Midbrain (tissue), 1 donor: Measurements from ENCODE around the gene THOP1.

Experiments
- DNase-seq: peaks from one replicate; lab custom pipeline; 2025; lab: John Stamatoyannopoulos, UW

THOP1 gene

DNA sequence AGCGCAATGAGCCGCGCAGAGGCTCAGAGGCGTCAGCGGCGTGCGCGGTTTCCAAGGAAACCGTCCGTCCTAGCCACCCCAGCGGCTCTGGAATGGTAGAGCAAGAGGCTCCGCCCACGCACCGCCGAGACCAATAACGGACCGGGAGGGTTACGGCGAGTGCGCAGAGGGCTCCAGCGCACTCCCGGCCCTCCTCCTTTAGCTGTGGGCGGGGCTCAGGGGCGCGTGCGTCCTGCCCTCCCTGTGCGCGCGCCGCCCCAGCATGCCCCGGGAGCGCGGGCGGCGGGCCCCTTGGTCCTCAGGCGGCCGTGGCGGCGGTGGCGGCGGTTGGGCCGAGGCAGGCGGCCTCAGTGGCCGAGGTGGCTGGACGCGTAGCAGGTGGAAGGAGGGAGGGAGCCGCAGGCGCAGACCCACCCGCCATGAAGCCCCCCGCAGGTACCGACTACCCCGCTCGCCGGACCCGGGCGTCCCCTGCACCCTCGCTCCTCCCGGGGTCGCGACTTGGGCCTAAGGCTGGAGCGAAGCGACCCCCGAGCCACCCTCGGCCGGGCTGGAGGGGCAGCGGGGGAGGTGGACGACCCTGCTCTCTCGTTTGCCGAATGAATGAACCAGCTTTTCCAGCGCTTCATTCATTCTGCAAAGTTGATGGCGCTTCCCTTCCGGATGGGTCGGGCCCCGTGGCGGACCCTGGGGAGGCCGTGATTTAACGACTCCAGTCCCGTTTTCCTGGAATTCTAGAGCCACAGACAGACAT lies at the start of gene THOP1:
TSS of gene THOP1 (plus strand) at position 260 of the 754 bp plus-strand sequence. CDS start at position 420, 160 bp downstream.
- DNase-seq: peak; percentile 99

DNA sequence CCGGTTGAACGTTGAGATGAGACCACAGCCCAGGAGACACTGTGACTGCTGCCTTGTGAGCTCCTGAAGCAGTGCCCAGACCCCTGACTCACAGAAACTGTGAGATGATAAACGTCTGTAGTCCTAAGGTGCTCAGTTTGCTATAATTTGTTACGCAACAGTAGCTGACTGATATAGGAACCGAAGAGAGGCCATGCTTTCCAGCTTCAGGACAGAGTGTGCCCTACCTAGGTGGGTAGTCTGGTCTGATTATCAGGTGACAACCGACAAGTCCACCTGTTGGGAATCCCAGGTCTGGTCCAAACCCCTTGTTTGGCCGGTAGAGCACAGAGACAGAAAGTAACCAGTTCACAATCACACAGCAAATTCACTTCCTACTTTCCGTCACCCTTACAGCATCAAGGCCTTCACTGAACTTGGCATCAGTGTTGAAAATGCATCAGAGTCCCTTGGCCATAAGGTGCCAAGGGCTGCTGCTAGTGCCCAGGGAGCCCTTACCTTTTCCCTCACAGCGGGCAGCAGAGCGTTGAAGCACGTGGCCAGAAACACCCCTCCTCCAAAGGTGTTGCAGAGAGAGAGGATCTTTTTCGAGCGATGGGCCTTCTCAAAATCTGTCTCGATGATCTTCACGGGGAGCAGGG lies 48.6 kb upstream of the THOP1 start:
- no peak for DNase-seq

DNA sequence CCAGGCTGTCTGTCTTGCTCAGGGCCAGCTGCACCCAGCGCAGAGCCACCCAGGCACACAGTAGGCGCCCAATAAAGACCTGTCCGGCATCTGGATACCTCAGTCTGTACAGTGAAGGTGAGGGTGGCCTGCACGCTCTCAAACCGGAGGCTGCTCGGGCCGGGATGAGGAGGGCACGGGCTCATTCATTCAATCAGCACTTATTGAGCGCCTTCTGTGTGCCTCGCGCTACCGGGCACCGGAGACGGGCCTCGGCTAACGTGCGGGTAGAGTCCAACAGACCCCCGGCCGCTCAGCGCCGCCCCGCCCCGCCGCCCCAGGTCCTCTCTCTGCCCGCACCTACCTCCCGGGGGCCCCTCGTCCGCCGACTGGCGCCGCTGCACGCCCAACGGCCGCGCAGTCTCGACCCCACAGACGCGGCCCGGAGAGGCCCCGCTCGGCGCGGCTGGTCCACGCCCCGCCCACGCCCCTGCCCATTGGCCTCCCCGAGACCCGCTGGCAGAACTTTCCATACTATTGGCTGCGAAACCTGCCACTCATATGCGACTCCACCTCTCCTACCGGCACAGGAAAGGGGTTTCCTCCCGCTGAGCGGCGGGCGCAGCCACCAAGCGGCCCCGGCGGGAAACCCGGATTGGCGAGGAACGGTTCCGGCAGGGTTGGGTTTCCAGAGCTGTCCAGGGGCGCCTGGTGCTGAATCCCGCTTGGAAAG lies 45.5 kb upstream of the THOP1 start, which contains the start of gene SLC39A3:
TSS of gene SLC39A3 (minus strand) at position 416 of the 712 bp plus-strand sequence. CDS start 2,760 bp downstream, outside the sequence.
- peak; percentile 96 for DNase-seq

DNA sequence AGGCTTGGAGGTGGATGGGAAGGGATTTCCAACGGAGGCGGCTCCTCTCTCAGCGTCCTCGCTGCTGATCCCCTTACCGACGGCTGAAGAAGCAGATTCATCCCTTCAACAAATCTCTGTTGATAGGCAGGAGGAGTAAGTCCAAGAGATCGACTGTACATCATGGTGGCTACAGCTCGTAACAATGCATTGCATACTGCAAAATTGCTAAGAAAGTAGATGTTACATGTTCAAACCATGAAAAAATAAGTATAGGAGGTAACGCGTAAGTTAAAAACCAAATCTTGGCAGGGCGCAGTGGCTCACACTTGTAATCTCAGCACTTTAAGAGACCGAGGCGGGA lies 45.0 kb upstream of the THOP1 start:
- no peak for DNase-seq

DNA sequence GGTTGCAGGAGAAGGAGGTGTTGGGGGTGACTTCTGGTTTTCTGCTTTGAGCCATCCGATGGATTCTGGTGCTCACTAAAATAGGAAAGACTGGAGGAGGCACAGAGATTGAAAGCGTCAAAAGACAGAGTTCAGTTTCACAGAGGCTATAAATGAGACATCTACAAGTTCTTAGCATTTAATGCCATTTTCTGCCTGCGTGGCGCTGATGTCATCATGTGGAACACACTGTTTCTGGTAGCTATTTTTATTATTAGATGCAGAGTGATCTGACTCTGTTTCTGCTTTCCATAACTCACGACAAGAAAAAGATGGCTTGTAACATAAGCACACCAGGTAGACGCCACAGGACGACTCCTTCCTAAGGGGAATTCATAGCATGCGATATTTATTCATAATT lies 42.2 kb upstream of the THOP1 start:
- no peak for DNase-seq

DNA sequence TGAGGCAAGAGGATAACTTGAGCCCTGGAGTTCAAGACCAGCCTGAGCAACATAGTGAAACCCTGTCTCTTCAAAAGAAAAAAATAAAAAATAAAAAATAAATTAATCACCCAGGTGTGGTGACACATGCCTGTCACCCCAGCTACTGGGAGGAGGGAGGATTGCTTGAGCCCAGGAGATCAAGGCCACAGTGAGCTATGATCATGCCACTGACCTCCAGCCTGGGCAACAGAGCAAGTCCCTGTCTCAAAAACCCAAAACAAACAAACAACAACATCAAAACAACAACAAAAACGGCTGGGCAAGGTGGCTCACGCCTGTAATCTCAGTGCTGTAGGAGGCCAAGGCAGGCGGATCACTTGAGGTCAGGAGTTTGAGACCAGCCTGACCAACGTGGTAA lies 41.2 kb upstream of the THOP1 start:
- no peak for DNase-seq

DNA sequence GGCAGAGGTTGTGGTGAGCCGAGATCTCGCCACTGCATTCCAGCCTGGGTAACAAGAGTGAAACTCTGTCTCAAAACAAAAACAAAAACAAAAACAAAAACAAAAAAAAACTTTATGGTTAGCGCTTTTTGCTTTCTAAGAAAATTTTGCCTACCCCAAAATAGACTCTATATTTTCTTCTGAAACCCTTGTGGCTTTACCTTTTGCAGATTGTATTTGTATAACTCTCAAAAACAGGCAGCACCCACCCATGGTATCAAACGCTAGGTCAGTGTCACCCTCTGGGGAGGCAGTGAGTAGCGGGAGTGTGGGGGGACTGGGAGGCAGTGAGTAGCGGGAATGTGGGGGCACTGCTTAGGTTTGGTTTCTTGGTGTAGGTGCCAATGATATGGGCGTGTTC lies 38.0 kb upstream of the THOP1 start:
- DNase-seq: no peak

DNA sequence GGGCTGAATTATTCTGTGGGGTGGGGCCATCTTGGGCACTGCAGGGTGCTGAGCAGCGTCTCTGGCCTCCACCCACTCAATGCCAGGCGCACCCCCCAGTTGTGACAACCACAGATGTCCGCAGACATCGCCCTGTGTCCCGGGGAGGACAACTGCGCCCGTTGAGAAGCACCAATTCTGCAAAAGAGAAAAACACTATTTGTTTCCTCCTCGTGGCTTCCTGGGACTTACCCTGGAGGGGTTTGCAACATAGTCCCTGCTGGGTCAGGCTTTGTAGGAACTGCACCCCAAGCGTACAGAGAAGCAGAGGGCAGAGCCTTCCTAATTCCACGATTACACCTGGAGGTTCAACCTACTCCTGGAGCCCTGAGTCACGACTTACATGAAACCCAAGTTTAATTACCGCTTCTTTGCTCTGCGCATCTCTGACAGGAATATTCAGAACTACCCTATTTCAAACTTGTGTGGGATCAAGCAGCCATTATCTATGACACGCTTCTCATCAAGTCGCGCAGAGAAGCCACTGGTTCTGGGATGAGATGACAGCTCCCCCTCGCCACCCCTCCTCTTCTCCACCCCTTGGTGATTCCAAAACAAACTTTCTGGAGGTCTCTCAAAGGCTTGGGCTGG lies 34.4 kb upstream of the THOP1 start:
- no peak for DNase-seq

DNA sequence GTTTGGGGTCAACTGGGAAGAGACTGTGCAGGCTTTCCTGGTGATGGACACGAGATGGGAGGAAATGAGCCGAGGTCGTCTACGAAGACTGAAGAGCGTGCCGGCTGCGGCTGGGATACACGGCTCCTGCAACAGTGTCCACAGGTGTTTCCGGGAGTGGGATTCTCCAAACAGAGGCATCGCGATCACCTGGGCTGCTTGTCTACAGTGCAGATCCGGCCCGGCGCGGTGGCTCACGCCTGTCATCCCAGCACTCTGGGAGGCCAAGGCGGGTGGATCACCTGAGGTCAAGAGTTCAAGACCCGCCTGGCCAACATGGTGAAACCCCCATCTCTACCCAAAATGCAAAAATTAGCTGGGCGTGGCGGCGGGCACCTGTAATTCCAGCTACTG lies 33.9 kb upstream of the THOP1 start:
- no peak for DNase-seq

DNA sequence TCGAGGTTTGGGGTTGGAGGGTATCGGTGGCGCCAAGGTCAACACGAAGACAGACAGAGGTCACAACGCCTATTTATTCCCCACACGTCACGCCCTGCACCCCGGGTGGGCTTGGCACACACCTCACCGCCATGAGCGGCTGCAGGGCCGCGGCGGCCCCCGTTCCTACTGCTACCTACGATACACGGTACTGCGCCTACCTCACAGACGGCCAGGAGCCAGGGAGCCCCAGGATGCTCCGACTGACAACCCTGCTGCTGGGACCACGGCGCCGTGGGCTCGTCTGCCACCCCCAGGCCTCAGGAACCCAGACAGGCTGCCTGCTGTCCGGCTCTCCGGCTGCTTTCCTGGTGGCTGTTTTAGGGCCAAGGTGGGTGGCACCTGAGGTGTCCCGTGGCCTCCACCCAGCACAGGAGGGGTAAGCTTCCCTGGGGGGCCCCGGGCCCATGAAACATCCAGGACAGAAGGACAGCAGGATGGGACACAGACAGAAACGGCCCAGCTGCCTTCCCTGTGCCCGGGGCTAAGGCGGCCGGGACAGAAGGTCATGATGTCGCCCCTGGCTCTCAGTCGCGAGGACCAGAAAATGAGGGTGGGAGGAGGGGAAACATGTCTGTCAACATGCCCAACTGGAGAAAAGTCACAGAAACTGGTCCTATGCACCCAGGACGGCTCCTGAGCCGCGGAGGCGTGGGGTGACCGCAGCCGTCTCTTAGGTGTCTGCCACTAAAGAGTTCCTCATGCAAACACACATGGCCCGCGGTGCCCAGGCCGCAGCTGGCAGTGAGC lies 30.4 kb upstream of the THOP1 start:
- no peak for DNase-seq

DNA sequence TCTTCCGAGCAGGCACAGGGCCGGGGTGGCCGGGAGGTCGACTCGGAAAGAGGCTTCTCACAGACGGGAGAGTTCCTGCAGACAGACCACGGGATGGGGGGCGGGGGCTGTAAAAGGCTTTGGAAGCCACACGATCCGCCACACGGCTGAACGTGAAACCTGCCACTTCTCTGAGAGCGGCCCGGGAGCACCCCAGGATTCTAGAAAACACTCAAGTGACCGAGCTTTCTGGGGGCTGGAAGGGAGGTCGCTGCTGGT lies 29.9 kb upstream of the THOP1 start:
- DNase-seq: no peak

DNA sequence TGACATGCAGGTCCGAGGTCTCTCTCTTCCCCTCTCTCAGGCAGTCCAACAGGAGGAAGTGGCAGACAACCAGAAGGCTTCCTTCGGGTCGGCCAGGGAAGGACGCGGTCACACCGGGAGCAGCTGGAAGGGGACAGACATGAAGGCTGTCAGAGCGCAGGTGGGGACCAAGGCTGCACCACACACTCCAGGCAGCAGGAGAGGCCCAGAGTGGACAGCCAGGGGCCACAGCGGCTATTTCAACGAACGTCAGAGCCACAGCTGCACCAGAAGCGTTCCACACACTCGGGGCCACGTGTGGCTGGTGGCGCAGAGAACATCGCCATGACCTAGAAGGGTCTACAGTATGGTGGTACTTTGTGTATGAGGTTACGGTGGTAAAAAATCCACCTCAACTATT lies 29.5 kb upstream of the THOP1 start:
- no peak for DNase-seq

DNA sequence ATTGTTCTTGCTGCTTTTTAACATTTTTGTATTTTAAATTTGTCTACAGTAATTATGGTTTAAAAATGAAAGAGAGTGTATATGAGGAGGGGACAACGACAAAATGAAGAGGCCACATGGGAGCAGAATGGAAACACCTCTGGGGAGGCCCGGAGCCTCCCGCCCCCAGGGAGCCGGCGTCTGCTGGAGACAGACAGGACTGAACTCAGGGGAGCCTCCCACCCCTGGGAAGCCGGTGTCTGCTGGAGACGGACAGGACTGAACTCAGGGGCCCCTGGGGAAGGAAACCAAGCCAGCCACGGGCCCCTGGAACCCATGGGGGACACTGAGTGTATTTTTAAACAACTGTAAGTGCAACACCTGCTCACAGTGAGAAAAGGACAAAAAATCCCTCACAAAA lies 28.8 kb upstream of the THOP1 start:
- no peak for DNase-seq

DNA sequence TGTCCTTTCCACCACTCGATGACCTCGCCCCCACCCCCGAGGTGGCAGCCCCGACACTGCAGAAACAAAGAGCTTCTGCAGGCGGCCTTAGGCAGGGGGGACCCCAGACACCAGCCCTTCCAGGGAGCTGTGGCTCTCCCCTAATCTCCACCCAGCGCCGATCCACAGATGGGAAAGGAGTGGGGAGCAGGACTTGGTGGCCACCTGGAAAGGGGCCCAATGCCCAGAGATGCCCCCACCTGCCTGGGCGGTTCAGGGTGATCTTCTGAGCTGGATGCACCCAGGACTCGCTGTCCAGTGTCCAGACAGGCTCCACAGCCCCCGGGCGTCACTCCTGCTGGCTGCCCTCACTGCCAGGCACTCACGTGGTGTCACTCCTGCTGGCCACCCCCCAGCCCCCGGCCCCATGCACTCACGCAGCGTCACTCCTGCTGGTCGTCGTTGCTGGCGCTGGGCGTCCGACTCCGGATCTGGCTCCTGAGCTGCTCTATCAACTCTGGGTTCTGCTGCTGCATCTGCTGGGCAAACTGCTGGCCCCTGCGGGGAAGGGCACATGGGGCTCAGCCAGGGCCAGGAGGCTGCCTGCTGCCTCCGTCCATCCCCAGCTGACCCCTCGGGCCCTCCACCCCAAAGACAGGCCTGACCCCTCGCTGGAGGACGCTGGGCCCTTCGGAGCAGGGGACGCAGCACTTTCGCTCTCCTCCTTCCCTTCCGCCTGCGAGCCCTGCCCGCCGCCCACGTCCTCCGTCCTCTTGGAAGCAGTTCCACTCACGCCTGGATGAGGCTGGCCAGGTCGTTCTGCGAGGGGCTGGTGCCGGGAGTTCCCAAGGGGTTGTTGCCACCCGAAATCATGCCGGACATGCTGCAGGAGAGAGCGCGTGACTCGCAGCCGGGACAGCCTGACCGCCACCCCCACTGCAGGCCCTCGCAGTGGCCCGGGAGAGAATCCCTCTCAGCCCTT lies 28.1 kb upstream of the THOP1 start:
- DNase-seq: no peak

DNA sequence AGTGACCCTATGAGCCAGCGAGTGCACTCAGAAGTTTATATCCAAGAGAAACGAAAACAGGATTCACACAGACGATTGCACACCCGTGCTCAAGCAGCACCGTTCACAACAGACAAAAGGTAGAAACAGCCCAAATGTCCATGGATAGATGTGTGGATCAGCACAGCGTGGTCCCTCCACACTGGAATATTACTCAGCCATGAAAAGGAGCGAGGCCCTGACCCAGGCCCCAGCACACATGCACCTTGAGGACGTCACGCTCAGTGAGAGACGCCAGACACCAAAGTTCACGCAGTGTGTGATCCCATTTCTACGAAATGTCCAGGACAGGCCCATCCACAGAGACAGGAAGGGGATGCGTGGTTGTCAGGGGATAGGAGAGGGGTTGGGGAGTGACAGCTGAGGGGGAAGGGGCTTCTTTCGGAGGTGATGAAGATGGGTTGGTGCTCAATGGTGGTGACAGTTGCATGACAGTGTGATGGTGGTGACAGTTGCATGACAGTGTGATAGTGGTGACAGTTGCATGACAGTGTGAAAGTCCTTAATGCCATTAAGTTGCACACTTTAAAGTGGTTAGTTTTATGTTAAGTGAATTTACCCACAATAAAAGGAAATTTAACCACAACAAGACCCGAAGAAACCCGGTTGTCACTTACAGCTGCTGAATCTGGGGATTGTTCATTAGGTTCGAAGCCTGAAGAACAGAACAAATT lies 26.5 kb upstream of the THOP1 start:
- no peak for DNase-seq

DNA sequence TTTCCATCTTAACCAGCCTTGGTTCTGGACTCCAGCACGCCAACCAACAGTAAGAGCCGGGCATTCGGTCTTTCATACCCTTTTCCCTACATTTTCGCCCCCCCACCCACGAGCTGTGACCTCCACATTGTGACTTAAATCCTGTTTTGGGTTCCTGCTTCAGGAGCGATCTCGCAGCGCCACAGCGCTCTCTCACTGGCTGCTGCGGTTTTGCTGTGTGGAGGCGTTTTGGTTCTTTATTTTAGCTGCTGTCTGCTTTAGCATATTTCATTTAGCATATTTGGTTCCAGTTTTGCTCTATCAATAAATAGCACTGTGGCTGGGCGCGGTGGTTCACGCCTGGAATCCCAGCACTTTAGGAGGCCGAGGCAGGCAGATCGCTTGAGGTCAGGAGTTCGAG lies 25.9 kb upstream of the THOP1 start:
- DNase-seq: no peak

DNA sequence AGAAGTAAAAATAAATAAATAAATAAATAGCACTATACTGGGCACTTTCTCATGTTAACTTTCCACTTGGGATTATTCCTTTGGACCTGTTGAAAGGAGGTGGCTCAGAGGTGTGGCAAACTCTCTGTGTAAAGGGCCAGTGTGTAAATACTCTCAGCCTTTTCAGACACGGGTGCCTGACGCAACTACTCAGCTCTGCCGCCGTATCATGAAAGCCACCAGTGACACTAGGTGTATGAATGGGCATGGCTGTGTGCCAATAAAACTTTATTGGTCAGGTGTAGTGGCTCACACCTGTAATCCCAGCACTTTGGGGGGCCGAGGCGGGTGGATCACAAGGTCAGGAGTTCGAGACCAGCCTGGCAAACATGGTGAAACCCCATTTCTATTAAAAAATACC lies 25.3 kb upstream of the THOP1 start:
- DNase-seq: no peak

DNA sequence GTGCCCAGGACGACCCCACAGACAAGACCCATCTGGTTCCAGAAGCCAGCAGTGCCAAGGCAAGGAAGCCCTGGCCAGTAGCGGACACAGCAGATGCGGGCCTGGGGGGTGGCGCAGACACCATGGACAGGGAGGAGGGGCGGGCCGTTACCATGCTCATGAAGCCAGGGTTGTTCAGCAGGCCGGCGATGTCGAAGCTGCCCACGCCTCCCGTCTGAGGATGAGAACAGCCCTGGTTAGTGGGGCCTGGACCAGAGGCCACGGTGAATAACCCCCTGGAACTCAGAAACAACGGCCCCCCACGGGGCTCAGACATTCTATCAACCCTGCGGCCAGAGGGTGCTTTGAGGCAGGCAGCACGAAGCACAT lies 24.0 kb upstream of the THOP1 start:
- DNase-seq: no peak

DNA sequence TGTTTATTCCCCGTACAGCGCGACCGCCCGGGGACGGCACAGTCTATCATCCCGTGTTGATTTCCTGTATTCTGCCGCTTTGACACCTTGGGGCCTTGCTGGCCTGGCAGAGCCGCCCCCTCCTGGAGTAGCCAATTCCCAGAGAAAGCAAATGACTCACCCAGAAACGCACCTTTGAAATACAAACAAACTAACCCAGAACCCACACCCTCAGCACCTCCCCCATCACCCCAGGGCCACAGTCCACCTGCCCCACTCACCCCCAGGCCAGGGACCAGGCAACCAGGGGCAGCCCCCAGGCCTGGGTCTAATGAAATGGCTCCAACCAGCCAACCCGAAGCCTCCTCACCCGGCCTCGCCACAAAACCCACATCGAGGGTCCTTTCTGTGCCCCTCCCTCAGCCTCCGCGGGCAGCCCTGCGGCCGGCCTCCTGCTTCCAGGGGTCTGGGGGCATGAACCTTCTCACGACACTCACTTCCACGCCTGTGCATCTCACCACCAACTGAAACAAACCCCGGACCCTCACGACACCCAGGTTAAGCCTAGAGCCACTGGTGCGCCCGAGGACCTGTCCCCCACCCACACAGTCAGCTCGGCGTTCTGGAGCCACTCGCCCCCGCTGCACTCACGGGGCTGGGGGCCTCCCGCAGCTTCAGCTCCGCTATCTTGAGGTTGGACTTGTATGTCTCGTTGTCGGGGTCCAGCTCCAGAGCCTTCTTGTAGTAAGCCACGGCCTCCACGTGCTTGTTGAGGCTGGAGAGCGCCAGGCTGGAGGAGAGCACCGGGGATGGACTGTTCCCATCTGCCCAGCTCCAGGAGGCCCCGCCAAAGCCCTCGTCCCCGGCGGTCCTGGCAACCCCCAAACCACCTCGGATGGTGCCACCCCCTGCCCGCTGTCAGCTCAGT lies 23.2 kb upstream of the THOP1 start:
- DNase-seq: no peak
